TTC549 (cell line): ENCODE results near the gene PPP2R5D.
A peak's percentile ranks its signal among the peaks of the same experiment; 100 is the strongest.
"Not testable (repeated sequence)": the region's sequence is repeated elsewhere in the genome, so short reads cannot be mapped to it uniquely, and the experiment has no call there.

ENCODE experiments used
- FAIRE-seq: peaks from 2 replicates; lab custom pipeline; 2012; peaks lifted over from hg19 to GRCh38; lab: Jason Lieb, UNC

The PPP2R5D gene

DNA sequence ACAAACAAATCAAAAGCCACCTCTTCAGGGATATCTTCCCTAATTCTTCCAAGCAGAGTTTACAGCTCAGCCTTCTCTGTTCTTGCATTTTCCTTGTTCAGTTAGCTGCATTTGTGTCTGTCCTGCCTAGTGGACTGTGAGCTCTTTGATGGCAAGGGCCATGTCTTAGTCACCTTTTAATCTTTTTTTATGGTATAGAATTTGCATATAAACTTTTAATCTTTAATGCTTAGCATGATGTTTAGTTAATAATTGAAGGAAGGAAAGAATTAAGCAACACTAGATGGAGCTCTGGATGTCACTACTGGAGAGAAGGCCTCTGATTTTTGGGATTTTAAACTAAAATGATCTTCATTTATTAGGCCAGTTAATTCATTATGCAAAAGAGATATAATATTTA, 12.1 kb downstream of the PPP2R5D start:
- no peak for FAIRE-seq

DNA sequence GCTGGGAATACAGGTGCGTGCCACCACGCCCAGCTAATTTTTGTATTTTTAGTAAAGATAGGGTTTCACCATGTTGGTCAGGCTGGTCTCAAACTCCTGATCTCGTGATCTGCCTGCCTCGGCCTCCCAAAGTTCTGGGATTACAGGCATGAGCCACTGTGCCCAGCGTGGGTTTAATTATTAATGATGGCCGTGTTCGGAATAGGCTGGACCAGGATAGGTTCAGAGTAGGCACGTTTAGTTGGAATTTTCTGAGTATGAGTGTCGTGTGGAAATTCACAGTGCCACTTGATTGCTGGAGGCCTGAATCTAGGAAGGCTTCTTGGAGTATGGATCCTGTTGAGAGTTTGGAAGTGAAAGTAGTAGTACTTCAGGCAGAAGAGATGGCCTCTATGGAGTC, 13.8 kb downstream of the PPP2R5D start:
- FAIRE-seq, result not testable (repeated sequence)

DNA sequence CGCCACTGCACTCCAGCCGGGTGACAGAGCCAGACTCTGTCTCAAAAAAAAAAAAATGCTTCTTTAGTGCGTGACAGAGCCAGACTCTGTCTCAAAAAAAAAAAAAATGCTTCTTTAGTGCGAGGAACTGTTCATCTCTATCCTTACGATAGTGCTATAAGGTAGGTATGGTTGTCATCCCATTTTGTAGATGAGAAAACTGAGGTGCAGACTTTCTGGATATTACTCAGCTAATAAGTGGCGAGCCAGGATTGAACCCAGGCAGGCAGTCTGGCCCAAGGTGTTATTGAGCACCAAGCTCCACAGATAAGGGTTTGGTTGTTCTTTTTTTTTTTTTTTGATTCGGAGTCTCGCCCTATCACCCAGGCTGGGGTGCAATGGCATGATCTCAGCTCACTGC, 17.5 kb downstream of the PPP2R5D start:
- no peak for FAIRE-seq

DNA sequence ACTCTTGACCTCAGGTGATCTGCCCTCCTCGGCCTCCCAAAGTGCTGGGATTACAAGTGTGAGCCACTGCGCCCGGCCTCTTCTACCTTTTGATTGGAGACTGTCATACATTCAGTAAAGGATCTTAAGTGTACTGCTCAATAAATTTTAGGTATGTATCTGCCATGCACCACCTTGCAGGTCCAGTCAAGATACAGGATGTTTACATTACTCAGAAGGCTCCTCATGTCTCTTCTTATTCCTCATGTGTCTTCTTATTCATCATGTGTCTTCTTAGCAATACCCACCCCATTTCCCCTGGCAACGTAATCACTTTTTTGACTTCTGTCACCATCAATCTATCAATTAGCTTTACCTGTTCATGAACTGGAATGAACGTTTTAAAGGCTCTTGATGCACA, 21.5 kb downstream of the PPP2R5D start:
- no peak for FAIRE-seq

DNA sequence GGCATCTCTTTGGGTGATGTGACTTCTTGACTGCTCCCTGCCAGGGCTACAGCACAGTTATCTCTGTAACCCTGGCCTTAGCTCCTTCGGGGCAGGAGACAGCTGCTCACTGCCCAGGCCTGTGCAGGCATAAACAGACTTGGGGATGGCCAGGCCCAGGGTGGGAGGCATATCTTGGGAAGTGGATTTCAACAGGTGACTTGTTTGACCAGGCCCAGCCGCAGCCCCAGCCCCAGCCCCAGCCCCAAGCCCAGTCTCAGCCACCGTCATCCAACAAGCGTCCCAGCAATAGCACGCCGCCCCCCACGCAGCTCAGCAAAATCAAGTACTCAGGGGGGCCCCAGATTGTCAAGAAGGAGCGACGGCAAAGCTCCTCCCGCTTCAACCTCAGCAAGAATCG, 21.9 kb downstream of the PPP2R5D start:
- no peak for FAIRE-seq

GRCh38 chr6:43007126-43007525, 22.8 kb downstream of the PPP2R5D start:
- no peak for FAIRE-seq

GRCh38 chr6:43009124-43009523, 24.8 kb downstream of the PPP2R5D start:
- FAIRE-seq, result no peak

GRCh38 chr6:43011207-43011606, 26.8 kb downstream of the PPP2R5D start:
- no peak for FAIRE-seq

DNA sequence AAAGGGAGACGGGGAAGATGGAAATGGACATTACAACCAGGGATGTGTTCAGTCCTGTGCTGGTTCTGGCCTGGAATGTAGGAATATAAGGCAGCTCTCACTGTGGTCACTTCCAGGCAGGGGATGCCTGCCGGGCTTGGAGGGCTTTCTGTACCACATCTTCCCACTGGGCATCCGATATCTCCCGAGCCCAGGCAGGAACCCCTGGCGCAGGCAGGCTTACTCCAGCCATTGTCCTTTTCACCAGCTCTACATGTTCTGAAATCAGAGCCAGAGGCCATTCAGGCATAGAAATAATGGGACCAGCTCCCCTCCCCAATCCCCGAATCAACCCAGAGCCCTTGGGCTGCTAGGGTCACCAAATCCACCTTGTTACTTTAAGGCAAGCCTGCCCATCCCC, 28.0 kb downstream of the PPP2R5D start:
- no peak for FAIRE-seq

- no peak for FAIRE-seq
These were observed 28.9 kb downstream of the PPP2R5D start for GRCh38 chr6:43013097-43013842.

- FAIRE-seq, result peak; percentile 95
These were observed 29.6 kb downstream of the PPP2R5D start, which contains the start of the genes KLHDC3 and MEA1 for GRCh38 chr6:43013843-43014433. TSS of gene KLHDC3 (plus strand) at chr6:43014249. CDS start at chr6:43017193, 2,944 bp downstream. TSS of gene MEA1 (minus strand) at chr6:43013946. CDS start at chr6:43013813, 133 bp downstream.

DNA sequence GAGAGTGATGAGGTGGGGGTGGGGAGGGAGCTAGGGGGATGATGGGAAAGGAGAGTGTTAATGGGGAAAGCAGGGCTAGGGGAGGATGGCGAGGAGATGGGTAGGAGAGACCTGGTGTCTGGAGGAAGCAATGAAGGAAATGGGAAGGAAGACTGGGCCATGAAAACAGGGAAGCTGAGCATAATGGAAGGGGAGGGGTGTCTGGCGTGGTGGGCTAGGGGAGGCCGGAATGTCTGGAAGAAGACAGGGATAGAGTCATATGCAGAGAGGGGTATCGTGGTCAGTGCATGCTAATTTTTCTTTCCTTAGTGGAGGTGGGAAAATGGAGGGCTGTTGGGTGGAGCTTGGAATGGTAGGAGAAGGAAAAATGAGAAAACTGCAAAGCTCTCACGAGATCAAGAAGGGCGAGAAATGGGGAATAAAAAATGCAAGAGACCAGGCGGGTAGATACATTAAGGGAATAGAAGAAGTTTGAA, 30.1 kb downstream of the PPP2R5D start:
- FAIRE-seq, result no peak

DNA sequence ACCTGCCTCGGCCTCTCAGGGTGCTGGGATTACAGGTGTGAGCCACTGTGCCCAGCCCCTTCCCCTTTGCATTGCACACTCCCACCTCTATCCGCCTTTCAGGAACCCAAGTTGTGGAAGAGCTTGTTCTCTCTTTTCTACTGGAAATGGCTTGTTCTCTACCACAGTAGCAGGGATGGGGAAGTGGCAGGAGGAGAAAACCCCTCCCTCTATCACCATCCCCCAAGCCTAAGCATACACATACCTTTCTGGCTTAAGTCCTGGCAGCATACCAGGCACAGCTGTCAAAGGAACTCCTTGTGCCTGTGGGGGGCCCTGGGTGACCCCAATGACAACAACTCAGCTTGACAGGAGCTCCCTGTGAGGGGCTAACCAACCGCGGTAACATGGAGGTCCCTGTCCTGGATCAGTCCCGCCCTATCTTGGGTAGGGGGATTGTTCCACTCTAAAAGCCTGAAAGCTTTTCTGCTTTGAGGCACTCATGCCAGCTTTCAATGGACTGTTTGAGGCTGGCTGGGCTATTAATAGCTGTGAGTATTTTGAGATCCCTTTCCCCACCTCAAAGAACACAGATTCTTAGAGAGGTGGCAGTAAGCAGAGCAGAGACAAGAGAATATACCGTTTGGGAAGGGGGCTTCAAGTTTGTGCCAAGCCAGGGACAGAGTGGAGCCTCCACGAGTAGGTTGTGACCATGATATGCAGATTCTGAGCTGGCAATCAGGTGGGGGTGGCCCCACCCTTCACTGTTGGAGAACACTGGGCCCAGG, 32.0 kb downstream of the PPP2R5D start:
- FAIRE-seq, result no peak

- FAIRE-seq, result no peak
These were observed 32.6 kb downstream of the PPP2R5D start for GRCh38 chr6:43016943-43017334.

GRCh38 chr6:43019152-43019551, 34.8 kb downstream of the PPP2R5D start:
- FAIRE-seq, result no peak

DNA sequence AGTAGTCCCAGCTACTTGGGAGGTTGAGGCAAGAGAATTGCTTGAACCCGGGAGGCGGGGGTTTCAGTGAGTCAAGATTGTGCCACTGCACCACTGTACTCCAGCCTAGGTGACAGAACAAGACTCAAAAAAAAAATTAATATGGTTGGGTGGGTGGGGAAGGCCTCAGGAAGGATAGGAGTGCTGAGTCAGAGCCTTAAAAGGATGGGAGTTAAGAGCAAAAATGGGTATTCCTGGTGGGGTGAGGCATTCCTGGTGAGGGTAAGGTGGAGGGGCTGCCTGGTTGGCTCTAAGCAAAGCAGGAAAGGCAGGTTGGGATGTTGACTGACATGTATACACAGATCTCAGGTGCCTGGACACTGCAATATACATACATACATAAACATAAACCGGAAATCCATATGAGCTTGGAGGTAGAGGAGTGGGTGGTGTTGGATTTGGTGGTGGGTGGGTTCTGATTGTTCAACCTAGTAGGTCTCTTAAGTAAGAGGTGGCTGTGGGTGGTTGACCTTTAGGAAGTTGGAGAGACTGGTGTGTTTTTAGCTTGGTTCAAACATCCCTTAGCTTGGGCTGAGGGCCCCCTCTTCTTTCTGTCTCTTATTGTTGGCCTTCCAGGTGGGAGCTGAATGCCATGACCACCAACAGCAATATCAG, 35.8 kb downstream of the PPP2R5D start:
- no peak for FAIRE-seq

GRCh38 chr6:43020847-43021246, 36.5 kb downstream of the PPP2R5D start:
- FAIRE-seq, result no peak

GRCh38 chr6:43021270-43022047, 37.1 kb downstream of the PPP2R5D start, which contains the start of gene RRP36:
TSS of gene RRP36 (plus strand) at chr6:43021623. CDS start at chr6:43021655, 32 bp downstream.
- FAIRE-seq, result no peak

- no peak for FAIRE-seq
These were observed 40.1 kb downstream of the PPP2R5D start for GRCh38 chr6:43024436-43024835.

GRCh38 chr6:43026365-43026764, 42.0 kb downstream of the PPP2R5D start:
- no peak for FAIRE-seq

- no peak for FAIRE-seq
These were observed 44.8 kb downstream of the PPP2R5D start for GRCh38 chr6:43029120-43029519.

DNA sequence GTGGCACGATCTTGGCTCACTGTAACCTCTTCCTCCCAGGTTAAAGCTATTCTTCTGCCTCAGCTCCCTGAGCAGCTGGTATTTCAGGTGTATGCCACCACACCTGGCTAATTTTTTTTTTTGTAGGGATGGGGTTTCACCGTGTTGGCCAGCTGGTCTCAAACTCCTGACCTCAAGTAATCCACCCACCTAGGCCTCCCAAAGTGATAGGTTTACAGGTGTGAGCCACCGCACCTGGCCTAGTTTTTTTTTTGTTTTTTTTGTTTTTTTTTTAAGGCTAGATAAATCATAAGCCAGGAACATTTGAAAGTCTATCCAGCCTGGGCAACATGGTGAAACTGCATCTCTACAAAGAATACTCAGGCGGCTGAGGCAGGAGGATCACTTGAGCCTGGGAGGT, 48.0 kb downstream of the PPP2R5D start:
- no peak for FAIRE-seq
